Adrenal gland (tissue), 12 donors: Measurements from ENCODE around the gene RAB27B. TPM values are rescaled to one million over a fixed set of nuclear protein-coding genes. Genes with fewer than 3 reads are reported as not detected.

ENCODE experiments used
- DNase-seq, 7 donors: peaks; one replicate each; pipeline ENCODE4 v3.0.0-alpha.2; 2019 to 2020
- H3K27ac ChIP-seq, 5 donors: fragments of 200-600 bp; sonication (generic) in 4 of 5; 1 replicate in 3 of 5; 2 replicates in 2 of 5; pipeline versions ENCODE4 v1.5.1 to v1.8.0; 2016 to 2020; ENCODE audit warnings: mild to moderate bottlenecking in 1 of 5
- H3K27me3 ChIP-seq: fragments of 200-600 bp; 2 replicates; pipeline ENCODE4 v1.8.0; 2021
- H3K36me3 ChIP-seq, 2 donors: fragments of 200-600 bp; replicated peaks in 1 of 2; 1 replicate in 1 of 2; 2 replicates in 1 of 2; pipeline versions ENCODE4 v1.5.1 to v1.8.0; 2018 to 2022
- H3K4me1 ChIP-seq, 2 donors: fragments of 200-600 bp; replicated peaks in 1 of 2; 1 replicate in 1 of 2; 2 replicates in 1 of 2; pipeline versions ENCODE4 v1.5.1 to v1.8.0; 2018 to 2021
- H3K4me3 ChIP-seq, 4 donors: fragments of 200-600 bp; sonication (generic) in 3 of 4; one replicate each; pipeline ENCODE4 v1.5.1; 2016 to 2018
- H3K9me3 ChIP-seq, 3 donors: fragments of 200-600 bp; sonication (generic) in 1 of 3; replicated peaks in 1 of 3; 1 replicate in 2 of 3; 2 replicates in 1 of 3; pipeline versions ENCODE4 v1.5.1 to v1.8.0; 2016 to 2021
- POLR2A ChIP-seq, 2 donors: fragments of 450-650 bp; IDR thresholded peaks; one replicate each; pipeline ENCODE4 v1.6.1; 2017; ENCODE audit warnings: antibody characterized with exemption in 2 of 2, mild to moderate bottlenecking in 2 of 2, moderate library complexity in 1 of 2
- WGBS, 4 donors: extraction: QIAGEN DNeasy Blood & Tissue Kit in 2 of 4; methylation state at CpG; one replicate each; pipeline versions ENCODE4 v1.1.5 to v1.1.7; 2013 to 2017; 5-methylcytosine and 5-hydroxymethylcytosine counted together
- intact Hi-C, 2 donors: fragments of 100-400 bp; cut with DNase I; formaldehyde crosslinking; loops; one replicate each; pipeline versions ENCODE4 v1.14.1 to v1.15.0; 2022 to 2023
- polyA plus RNA-seq, 3 donors: library from polyadenylated mRNA; stranded (reverse); fragments of 200-250 nt in 2 of 3; fragments of 350-450 nt in 1 of 3; fragmentation: Illumina TruSeq in 1 of 3; extraction: RNeasy Lipid Tissue Mini Kit (QIAGEN cat#74804) in 1 of 3; gene quantifications; one replicate each; pipeline ENCODE4 v1.2.3, GENCODE V29; 2013 to 2014
- total RNA-seq, 9 donors: library from RNA; depleted of rRNA in 4 of 9; stranded (reverse); fragments of >200 nt in 4 of 9; fragments of 120-200 nt in 1 of 9; fragmentation: NEBNext Ultra II Directional in 1 of 9; extraction: Animal tissue kit (Norgen Biotek cat#: 25700) in 1 of 9; gene quantifications; one replicate each; pipeline versions ENCODE4 v1.1.0 to v1.2.4, GENCODE V29; 2013 to 2023
- TF ChIP-seq, protein P1 (sequence below), 6 experiments: fragments of 450-650 bp in 4 of 6; fragments of 200-600 bp in 2 of 6; sonication (generic) in 1 of 6; IDR thresholded peaks; 1 replicate in 5 of 6; 2 replicates in 1 of 6; pipeline versions ENCODE4 v1.5.1 to v1.8.0; 2016 to 2021; ENCODE audit warnings: antibody characterized with exemption in 6 of 6, mild to moderate bottlenecking in 2 of 6, moderate library complexity in 1 of 6
- donor health status: healthy with polysubstance abuse.
- donor health status: Bipolar disorder and iron deficiency.
- donor health status: DM: yes; HTN: yes; CAD: no.
- donor health status: DM: no; HTN: no; CAD: no.
- donor health status: DM: no; HTN: no; CAD: no.
- donor health status: DM: yes; HTN: yes; CAD: no.

The RAB27B gene
- total and polyA plus RNA-seq, 12 donors: 0.04 to 3.9 (median 1.1) TPM; not detected in 3

- TF ChIP-seq, protein P1, sequence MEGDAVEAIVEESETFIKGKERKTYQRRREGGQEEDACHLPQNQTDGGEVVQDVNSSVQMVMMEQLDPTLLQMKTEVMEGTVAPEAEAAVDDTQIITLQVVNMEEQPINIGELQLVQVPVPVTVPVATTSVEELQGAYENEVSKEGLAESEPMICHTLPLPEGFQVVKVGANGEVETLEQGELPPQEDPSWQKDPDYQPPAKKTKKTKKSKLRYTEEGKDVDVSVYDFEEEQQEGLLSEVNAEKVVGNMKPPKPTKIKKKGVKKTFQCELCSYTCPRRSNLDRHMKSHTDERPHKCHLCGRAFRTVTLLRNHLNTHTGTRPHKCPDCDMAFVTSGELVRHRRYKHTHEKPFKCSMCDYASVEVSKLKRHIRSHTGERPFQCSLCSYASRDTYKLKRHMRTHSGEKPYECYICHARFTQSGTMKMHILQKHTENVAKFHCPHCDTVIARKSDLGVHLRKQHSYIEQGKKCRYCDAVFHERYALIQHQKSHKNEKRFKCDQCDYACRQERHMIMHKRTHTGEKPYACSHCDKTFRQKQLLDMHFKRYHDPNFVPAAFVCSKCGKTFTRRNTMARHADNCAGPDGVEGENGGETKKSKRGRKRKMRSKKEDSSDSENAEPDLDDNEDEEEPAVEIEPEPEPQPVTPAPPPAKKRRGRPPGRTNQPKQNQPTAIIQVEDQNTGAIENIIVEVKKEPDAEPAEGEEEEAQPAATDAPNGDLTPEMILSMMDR (IDR thresholded peaks at IDR 0.05): no peak
- no peak for TF ChIP-seq POLR2A (IDR thresholded peaks at IDR 0.05)
These were observed 60.7 kb downstream of the RAB27B start for GRCh38 chr18:54888933-54889332.

DNA sequence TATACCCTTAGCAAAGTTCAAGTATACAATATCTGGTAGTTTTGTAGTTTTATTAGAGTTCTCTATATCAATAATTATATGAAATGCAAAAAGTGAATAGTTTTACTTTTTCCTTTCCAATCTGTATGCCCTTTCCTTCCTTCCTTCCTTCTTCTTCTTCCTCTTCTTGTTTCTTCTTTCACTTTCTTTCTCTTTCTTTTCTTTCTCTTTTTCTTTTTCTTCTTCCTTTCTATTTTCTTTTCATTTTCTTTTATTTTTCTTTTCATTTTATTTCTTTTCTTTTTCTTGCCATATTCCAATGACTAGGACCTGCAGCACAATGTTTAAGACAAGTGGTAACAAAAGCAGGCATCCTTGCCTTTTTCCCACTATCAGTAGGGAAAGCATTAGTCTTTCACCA lies 71.2 kb downstream of the RAB27B start:
- Histone ChIP-seq H3K27ac (no peak overlapping the region), H3K36me3 (no peaks in the 10 kb centered on the region), H3K4me1 (no peaks in the 10 kb centered on the region), H3K9me3 (no peaks in the 10 kb centered on the region), H3K4me3 (no peak overlapping the region), H3K27me3 (no peaks in the 10 kb centered on the region)
- no peak for DNase-seq
- TF ChIP-seq, protein P1 (IDR thresholded peaks at IDR 0.05): no peak
- no peak for TF ChIP-seq POLR2A (IDR thresholded peaks at IDR 0.05)
- intact Hi-C loops: no loop called here

More at GRCh38 chr18:54888933-54889332, 60.7 kb downstream of the RAB27B start:
- no peaks in the 10 kb centered on the region for H3K9me3 ChIP-seq
- H3K4me3 ChIP-seq: no peak overlapping the region
- intact Hi-C loops: no loop called here
- DNase-seq: no peak
- H3K27ac ChIP-seq: no peak overlapping the region
- no peaks in the 10 kb centered on the region for H3K27me3 ChIP-seq
- no peaks in the 10 kb centered on the region for H3K36me3 ChIP-seq
- 56 to 69% (median 63%) methylated on average over 2 of the region's 2 CpGs for WGBS, 4 donors
- no peaks in the 10 kb centered on the region for H3K4me1 ChIP-seq

- Histone ChIP-seq H3K27ac (no peak overlapping the region), H3K36me3 (no peaks in the 10 kb centered on the region), H3K27me3 (no peaks in the 10 kb centered on the region), H3K9me3 (no peaks in the 10 kb centered on the region), H3K4me1 (no peaks in the 10 kb centered on the region), H3K4me3 (no peak overlapping the region)
- WGBS, 4 donors: 77 to 86% (median 81%) methylated on average over 2 of the region's 2 CpGs
- no peak for DNase-seq
- intact Hi-C loops: no loop called here
- TF ChIP-seq, protein P1 (IDR thresholded peaks at IDR 0.05): no peak
- TF ChIP-seq POLR2A (IDR thresholded peaks at IDR 0.05): no peak
These were observed 72.0 kb downstream of the RAB27B start for GRCh38 chr18:54900290-54900689.

GRCh38 chr18:54904581-54904980 lies 76.3 kb downstream of the RAB27B start:
- H3K4me3 ChIP-seq: no peak overlapping the region
- H3K9me3 ChIP-seq: no peaks in the 10 kb centered on the region
- no peaks in the 10 kb centered on the region for H3K27me3 ChIP-seq
- TF ChIP-seq, protein P1 (IDR thresholded peaks at IDR 0.05): no peak
- no peak for TF ChIP-seq POLR2A (IDR thresholded peaks at IDR 0.05)
- H3K4me1 ChIP-seq: no peaks in the 10 kb centered on the region
- 84 to 90% (median 87%) methylated on average over 2 of the region's 2 CpGs for WGBS, 4 donors
- intact Hi-C loops: no loop called here
- no peaks in the 10 kb centered on the region for H3K36me3 ChIP-seq
- no peak for DNase-seq
- H3K27ac ChIP-seq: no peak overlapping the region
